GM19395 (cell line): ENCODE measurements around the gene PECR.
A peak's percentile ranks its signal among the peaks of the same experiment; 100 is the strongest.
"Not testable (repeated sequence)": the region's sequence is repeated elsewhere in the genome, so short reads cannot be mapped to it uniquely, and the experiment has no call there.

Experiments
- ATAC-seq: cut with Tn5 transposase; IDR thresholded peaks from one replicate; pipeline ENCODE4 v1.9.1; 2021; ENCODE audit warnings: mild to moderate bottlenecking, moderate library complexity; ENCODE audit not compliant: unreplicated experiment

The PECR gene

GRCh38 chr2:216031960-216032689 lies 49.5 kb downstream of the PECR start:
- ATAC-seq = peak; percentile 83

- no peak for ATAC-seq
These were observed 51.4 kb downstream of the PECR start for GRCh38 chr2:216030216-216030615.

- ATAC-seq = no peak
These were observed 52.0 kb downstream of the PECR start for GRCh38 chr2:216029416-216030129.

- no peak for ATAC-seq
These were observed 56.8 kb downstream of the PECR start for GRCh38 chr2:216024779-216025336.

- ATAC-seq = peak; percentile 89
These were observed 58.5 kb downstream of the PECR start for GRCh38 chr2:216023055-216023648.

GRCh38 chr2:216021768-216022565 lies 59.6 kb downstream of the PECR start:
- ATAC-seq = no peak

GRCh38 chr2:216018709-216019108 lies 62.9 kb downstream of the PECR start:
- ATAC-seq = no peak

- peak; percentile 29 for ATAC-seq
These were observed 64.2 kb downstream of the PECR start for GRCh38 chr2:216017365-216017764.

- no peak for ATAC-seq
These were observed 65.0 kb downstream of the PECR start for GRCh38 chr2:216016581-216016980.

GRCh38 chr2:216015722-216016464 lies 65.7 kb downstream of the PECR start:
- peak; percentile 87 for ATAC-seq

GRCh38 chr2:216014986-216015385 lies 66.6 kb downstream of the PECR start:
- no peak for ATAC-seq

- ATAC-seq = no peak
These were observed 67.6 kb downstream of the PECR start for GRCh38 chr2:216014006-216014405.

- ATAC-seq = peak; percentile 54
These were observed 68.3 kb downstream of the PECR start, which contains the start of gene MREG for GRCh38 chr2:216013080-216013909. TSS of gene MREG (minus strand) at chr2:216013551. CDS start at chr2:216013327, 224 bp downstream.

- ATAC-seq = no peak
These were observed 68.9 kb downstream of the PECR start for GRCh38 chr2:216012830-216013079.

GRCh38 chr2:216012133-216012829 lies 69.3 kb downstream of the PECR start:
- no peak for ATAC-seq

GRCh38 chr2:216009215-216009614 lies 72.4 kb downstream of the PECR start:
- not testable (repeated sequence) for ATAC-seq

GRCh38 chr2:216008387-216008786 lies 73.2 kb downstream of the PECR start:
- ATAC-seq = no peak

- ATAC-seq = peak; percentile 39
These were observed 75.4 kb downstream of the PECR start for GRCh38 chr2:216006164-216006663.
